GM23248 (cell line): ENCODE results near the gene CUL1. TPM values are rescaled to one million over a fixed set of nuclear protein-coding genes. Genes with fewer than 3 reads are reported as not detected.

Source experiments
- DNase-seq: peaks from one replicate; pipeline ENCODE4 v3.0.0-alpha.2; 2015
- H2AFZ ChIP-seq: fragments of 200-600 bp; sonication (generic); 2 replicates; pipeline ENCODE4 v1.6.1; 2016; ENCODE audit warnings: antibody characterized with exemption
- H3F3A ChIP-seq: fragments of 200-600 bp; sonication (generic); 2 replicates; pipeline ENCODE4 v1.6.1; 2016; ENCODE audit warnings: mild to moderate bottlenecking, antibody characterized with exemption, mixed run types; ENCODE audit not compliant: insufficient read depth
- H3K27ac ChIP-seq: fragments of 200-600 bp; sonication (generic); 2 replicates; pipeline ENCODE4 v1.5.1; 2016; ENCODE audit warnings: mild to moderate bottlenecking
- H3K27me3 ChIP-seq: fragments of 200-600 bp; sonication (generic); replicated peaks from 2 replicates; pipeline ENCODE4 v1.6.1; 2016; ENCODE audit warnings: mild to moderate bottlenecking; ENCODE audit not compliant: insufficient read depth
- H3K36me3 ChIP-seq: fragments of 200-600 bp; sonication (generic); 2 replicates; pipeline ENCODE4 v1.6.1; 2016; ENCODE audit warnings: low read depth, mild to moderate bottlenecking
- H3K4me1 ChIP-seq: fragments of 200-600 bp; sonication (generic); 2 replicates; pipeline ENCODE4 v1.6.1; 2016; ENCODE audit warnings: mild to moderate bottlenecking; ENCODE audit not compliant: insufficient read depth
- H3K4me2 ChIP-seq: fragments of 200-600 bp; sonication (generic); one replicate; pipeline ENCODE4 v1.6.1; 2016; ENCODE audit warnings: mild to moderate bottlenecking; ENCODE audit not compliant: unreplicated experiment
- H3K4me3 ChIP-seq: fragments of 200-600 bp; sonication (generic); 2 replicates; pipeline ENCODE4 v1.5.1; 2016; ENCODE audit warnings: mild to moderate bottlenecking
- H3K79me2 ChIP-seq: fragments of 200-600 bp; sonication (generic); 2 replicates; pipeline ENCODE4 v1.6.1; 2016; ENCODE audit warnings: mild to moderate bottlenecking; ENCODE audit not compliant: insufficient read depth
- H3K9ac ChIP-seq: fragments of 200-600 bp; sonication (generic); 2 replicates; pipeline ENCODE4 v1.6.1; 2016; ENCODE audit warnings: mild to moderate bottlenecking
- H3K9me2 ChIP-seq: fragments of 200-600 bp; sonication (generic); 2 replicates; pipeline ENCODE4 v1.6.1; 2016; ENCODE audit warnings: mixed run types, mild to moderate bottlenecking, moderate library complexity; ENCODE audit not compliant: insufficient read depth
- H3K9me3 ChIP-seq: fragments of 200-600 bp; sonication (generic); one replicate; pipeline ENCODE4 v1.6.1; 2017; ENCODE audit warnings: low read depth
- H4K20me1 ChIP-seq: fragments of 200-600 bp; sonication (generic); 2 replicates; pipeline ENCODE4 v1.6.0; 2016; ENCODE audit not compliant: insufficient read depth
- EZH2 ChIP-seq: fragments of 200-600 bp; sonication (generic); IDR thresholded peaks from 2 replicates; pipeline ENCODE4 v1.6.1; 2018; ENCODE audit warnings: antibody characterized with exemption, mild to moderate bottlenecking; ENCODE audit not compliant: insufficient read depth, poor library complexity, severe bottlenecking
- EZH2phosphoT487 ChIP-seq: fragments of 200-600 bp; sonication (generic); IDR thresholded peaks from 2 replicates; pipeline ENCODE4 v1.6.1; 2018; ENCODE audit warnings: antibody characterized with exemption, moderate library complexity, mild to moderate bottlenecking, low read depth; ENCODE audit not compliant: insufficient read depth
- WGBS, 2 experiments: methylation state at CpG; one replicate each; pipeline ENCODE4 v1.1.6; 2015 to 2017; ENCODE audit warnings: low lambda C conversion rate in 2 of 2, low coverage in 1 of 2; ENCODE audit errors: missing lambda C conversion rate in 2 of 2; 5-methylcytosine and 5-hydroxymethylcytosine counted together
- in situ Hi-C: fragments of 300-500 bp; cut with MboI; formaldehyde crosslinking; loops from 2 replicates; pipeline ENCODE4 v1.15.0; 2020
- polyA plus RNA-seq: library from polyadenylated mRNA; unstranded; fragments of >200 nt; fragmentation: Nextera tagmentation; extraction: Ambion mirVana; gene quantifications from 2 replicates; pipeline ENCODE4 v1.2.1, GENCODE V29; 2016
- total RNA-seq: library from RNA; depleted of rRNA; stranded (reverse); fragments of >200 nt; shearing (Covaris generic); gene quantifications from 2 replicates; pipeline ENCODE4 v1.2.3, GENCODE V29; 2014

CUL1 gene
- total and polyA plus RNA-seq, 2 experiments from 2014 or later, result 49.1 to 52.6 TPM

DNA sequence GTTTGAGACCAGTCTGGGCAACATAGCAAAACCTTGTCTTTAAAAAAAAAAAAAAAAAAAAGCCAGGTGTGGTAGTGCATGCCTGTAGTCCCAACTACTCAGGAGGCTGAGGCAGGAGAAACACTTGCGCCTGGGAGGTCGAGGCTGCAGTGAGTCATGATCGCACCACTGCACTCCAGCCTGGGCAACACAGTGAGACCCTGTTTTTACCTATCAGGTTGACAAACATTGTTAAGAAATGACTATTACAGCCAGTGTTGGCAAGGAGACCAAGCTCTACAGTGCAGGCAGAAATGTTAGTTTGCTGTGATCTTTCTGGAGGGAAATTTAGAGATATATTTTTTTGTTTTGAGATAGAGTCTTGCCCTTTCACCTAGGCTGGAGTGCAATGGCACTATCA is 37.3 kb downstream of the CUL1 start:
- Histone ChIP-seq H3K27me3 (no peaks in the 10 kb centered on the region), H3K4me3 (no peak overlapping the region), H3K9me2 (no peaks in the 10 kb centered on the region), H3K4me1 (peaks cover 12% of the 10 kb centered on the region), H3K4me2 (no peak overlapping the region), H3K27ac (no peak overlapping the region), H3F3A (peaks cover 11% of the 10 kb centered on the region), H4K20me1 (0 out of 2 replicates have a peak, but pooled peaks cover 4% of the 10 kb centered on the region), H3K36me3 (peaks cover 46% of the 10 kb centered on the region), H3K9ac (no peak overlapping the region), H3K79me2 (peaks cover 99% of the 10 kb centered on the region), H2AFZ (no peak overlapping the region), H3K9me3 (no peaks in the 10 kb centered on the region)
- 98% methylated on average over 3 of the region's 3 CpGs for WGBS, 2 experiments
- TF ChIP-seq EZH2 (no peak), EZH2phosphoT487 (no peak)
- no peak for DNase-seq
- in situ Hi-C loops, result no loop called here

- Histone ChIP-seq H3K27ac (no peak overlapping the region), H3K9me3 (no peaks in the 10 kb centered on the region), H3K36me3 (peaks cover 31% of the 10 kb centered on the region; the same call in 1 of the 2 replicates), H3F3A (peaks cover 9% of the 10 kb centered on the region), H3K4me1 (peaks cover 6% of the 10 kb centered on the region; the same call in 1 of the 2 replicates), H4K20me1 (0 out of 2 replicates have a peak, but pooled peaks cover 4% of the 10 kb centered on the region), H2AFZ (no peak overlapping the region), H3K79me2 (peaks cover 99% of the 10 kb centered on the region), H3K9ac (no peak overlapping the region), H3K4me2 (no peak overlapping the region), H3K4me3 (no peak overlapping the region), H3K9me2 (no peaks in the 10 kb centered on the region), H3K27me3 (no peaks in the 10 kb centered on the region)
- in situ Hi-C loops, result no loop called here
- peak; percentile 37 for DNase-seq
- WGBS, 2 experiments, result 84 to 88% methylated on average over 14 of the region's 14 CpGs
- TF ChIP-seq EZH2phosphoT487, result no peak
- no peak for TF ChIP-seq EZH2
These were observed 40.2 kb downstream of the CUL1 start for GRCh38 chr7:148738737-148739535.

GRCh38 chr7:148746135-148746534 is 47.4 kb downstream of the CUL1 start:
- Histone ChIP-seq H3F3A (no peaks in the 10 kb centered on the region), H3K36me3 (peaks cover 11% of the 10 kb centered on the region; the same call in 1 of the 2 replicates), H3K4me3 (no peak overlapping the region), H3K27me3 (no peaks in the 10 kb centered on the region), H3K4me2 (no peak overlapping the region), H4K20me1 (no peaks in the 10 kb centered on the region), H2AFZ (no peak overlapping the region), H3K79me2 (peaks cover 98% of the 10 kb centered on the region), H3K9me2 (no peaks in the 10 kb centered on the region), H3K27ac (no peak overlapping the region), H3K9me3 (no peaks in the 10 kb centered on the region), H3K4me1 (no peaks in the 10 kb centered on the region), H3K9ac (no peak overlapping the region)
- WGBS, 2 experiments, result 68 to 78% methylated on average over 3 of the region's 3 CpGs
- in situ Hi-C loops, result no loop called here
- peak; percentile 23 for DNase-seq
- TF ChIP-seq EZH2, result no peak
- TF ChIP-seq EZH2phosphoT487, result no peak

- Histone ChIP-seq H2AFZ (no peak overlapping the region), H3K9ac (no peak overlapping the region), H3K4me3 (no peak overlapping the region), H3K4me1 (no peaks in the 10 kb centered on the region), H3K27me3 (no peaks in the 10 kb centered on the region), H3K27ac (no peak overlapping the region), H3K4me2 (no peak overlapping the region), H3K9me2 (no peaks in the 10 kb centered on the region), H4K20me1 (no peaks in the 10 kb centered on the region), H3K79me2 (peaks cover 98% of the 10 kb centered on the region), H3F3A (no peaks in the 10 kb centered on the region), H3K9me3 (no peaks in the 10 kb centered on the region), H3K36me3 (0 out of 2 replicates have a peak, but pooled peaks cover 7% of the 10 kb centered on the region)
- in situ Hi-C loops, result no loop called here
- no peak for DNase-seq
- TF ChIP-seq EZH2phosphoT487 (no peak), EZH2 (no peak)
- 52 to 53% methylated on average over 3 of the region's 3 CpGs for WGBS, 2 experiments
These were observed 48.6 kb downstream of the CUL1 start for GRCh38 chr7:148747274-148747673.
